ENCODE data around the gene KRT5.
"Not testable (repeated sequence)": the region's sequence is repeated elsewhere in the genome, so short reads cannot be mapped to it uniquely, and the experiment has no call there.

The KRT5 gene

DNA sequence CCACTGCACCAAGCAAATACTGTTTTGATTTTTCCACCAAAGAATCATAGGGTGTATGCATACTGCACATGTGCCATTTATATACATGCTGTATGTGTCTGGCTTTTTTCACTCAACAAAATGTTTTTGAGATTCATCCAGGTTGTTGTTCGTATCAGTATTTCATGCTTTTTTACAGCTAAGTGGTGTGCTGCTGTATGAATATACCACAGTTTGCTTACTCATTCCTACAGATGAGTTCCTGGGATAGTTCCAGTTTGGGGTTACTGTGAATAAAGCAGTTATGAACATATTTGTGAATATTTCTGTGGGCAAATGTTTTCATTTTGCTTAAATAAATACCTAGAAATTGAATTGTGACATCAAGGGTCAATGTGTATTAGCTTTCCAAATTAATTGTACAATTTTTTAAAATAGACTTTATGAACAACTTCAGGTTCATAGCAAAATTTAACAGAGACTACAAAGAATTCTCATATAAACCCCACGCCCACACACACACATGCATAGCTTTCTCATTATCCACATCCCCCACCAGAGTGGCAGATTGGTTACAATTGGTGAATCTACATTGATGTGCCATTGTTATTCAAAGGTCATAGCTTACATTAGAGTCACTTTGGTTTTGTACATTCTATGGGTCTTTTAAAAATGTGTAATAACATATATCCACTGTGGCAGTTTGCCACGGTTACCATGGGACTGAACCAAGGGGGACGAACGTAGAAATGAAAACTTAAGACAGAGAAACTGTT is 20.2 kb downstream of the KRT5 start:
- H3K27me3 ChIP-seq (ENCODE audit: control insufficient read depth, insufficient read depth, low read length) = no peaks in the 10 kb centered on the region

DNA sequence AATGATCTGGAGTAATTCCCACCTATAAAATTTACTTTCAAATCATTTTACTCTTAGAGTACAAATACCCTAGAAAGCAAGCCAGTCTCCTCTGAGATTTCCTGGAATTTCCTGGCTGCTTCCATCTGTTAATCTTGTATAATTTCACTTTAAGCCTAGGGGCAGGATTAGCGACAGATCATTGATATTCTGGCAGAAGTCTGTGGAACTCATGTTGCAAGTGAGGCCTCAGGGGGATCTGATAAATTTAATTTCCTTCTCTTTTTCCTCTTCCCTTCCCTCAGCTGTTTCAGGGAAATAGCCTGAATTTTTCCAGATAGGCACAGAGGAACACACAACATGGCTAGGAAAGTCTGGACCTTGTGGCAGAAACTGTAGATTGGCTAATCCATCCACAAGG is 21.2 kb downstream of the KRT5 start:
- Histone ChIP-seq H3K4me3 (ENCODE audit: low read depth, low read length) (no peak overlapping the region), H3K9me3 (ENCODE audit: control insufficient read depth, insufficient read depth, low read length) (no peaks in the 10 kb centered on the region), H3K27me3 (ENCODE audit: control insufficient read depth, insufficient read depth, low read length) (no peaks in the 10 kb centered on the region), H3K36me3 (ENCODE audit: control insufficient read depth, insufficient read depth, low read length) (no peaks in the 10 kb centered on the region), H3K9ac (ENCODE audit: low read depth, low read length) (no peak overlapping the region), H3K4me1 (ENCODE audit: control insufficient read depth, insufficient read depth, low read length) (peaks cover 17% of the 10 kb centered on the region)

More for the DNA sequence above, 20.2 kb downstream of the KRT5 start:
- Histone ChIP-seq H3K4me3 (ENCODE audit: low read depth, low read length) (no peak overlapping the region), H3K36me3 (ENCODE audit: control insufficient read depth, insufficient read depth, low read length) (no peaks in the 10 kb centered on the region), H3K4me1 (ENCODE audit: control insufficient read depth, insufficient read depth, low read length) (peaks cover 12% of the 10 kb centered on the region), H3K9me3 (ENCODE audit: control insufficient read depth, insufficient read depth, low read length) (no peaks in the 10 kb centered on the region), H3K9ac (ENCODE audit: low read depth, low read length) (no peak overlapping the region)

DNA sequence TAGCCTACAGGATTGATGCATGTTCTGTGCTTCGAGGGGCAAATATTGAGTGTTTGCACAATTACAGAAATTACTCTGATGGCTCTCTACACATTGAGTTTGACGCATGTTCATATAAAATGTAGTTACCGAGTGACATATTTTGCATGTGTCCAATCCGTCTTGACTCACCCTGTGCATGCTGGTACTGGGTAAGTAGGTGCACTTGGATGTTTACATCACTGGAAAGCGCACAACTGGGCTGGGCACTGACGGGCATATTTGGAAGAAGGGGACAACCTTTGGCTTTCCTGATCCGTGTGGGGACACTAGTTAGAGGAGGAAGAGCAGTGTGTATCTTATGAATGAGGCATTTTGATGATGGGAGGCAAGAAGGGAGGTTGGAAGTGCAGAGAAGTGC is 22.2 kb downstream of the KRT5 start:
- H3K4me3 ChIP-seq (ENCODE audit: low read depth, low read length) = no peak overlapping the region
- no peaks in the 10 kb centered on the region for H3K9me3 ChIP-seq (ENCODE audit: control insufficient read depth, insufficient read depth, low read length)
- H3K36me3 ChIP-seq (ENCODE audit: control insufficient read depth, insufficient read depth, low read length) = no peaks in the 10 kb centered on the region
- H3K4me1 ChIP-seq (ENCODE audit: control insufficient read depth, insufficient read depth, low read length) = peaks cover 17% of the 10 kb centered on the region
- no peak overlapping the region for H3K9ac ChIP-seq (ENCODE audit: low read depth, low read length)
- H3K27me3 ChIP-seq (ENCODE audit: control insufficient read depth, insufficient read depth, low read length) = no peaks in the 10 kb centered on the region

DNA sequence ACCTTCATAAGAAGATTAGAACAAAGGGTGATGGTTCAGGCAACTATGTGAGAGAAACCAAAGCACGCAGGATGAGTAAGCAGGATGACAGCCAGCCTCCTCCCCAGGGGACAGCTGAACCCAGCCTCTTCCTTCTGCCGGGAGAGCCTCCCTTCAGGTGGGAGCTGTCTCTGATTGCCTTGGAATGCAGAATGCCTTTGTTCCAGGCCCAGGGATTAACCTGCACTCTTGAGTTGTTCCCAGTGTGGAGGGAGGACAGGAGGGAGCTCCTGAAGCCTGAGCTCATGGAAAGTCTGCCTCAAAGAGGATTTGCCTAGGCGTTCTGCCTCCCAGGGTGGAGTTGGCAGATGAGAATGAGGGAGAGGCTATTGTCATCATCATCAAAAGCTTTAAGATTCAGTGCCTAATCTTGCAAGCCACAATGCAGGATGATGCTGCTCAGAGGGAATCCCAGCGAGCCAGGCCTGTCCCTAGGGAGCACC is 23.6 kb downstream of the KRT5 start:
- peaks cover 17% of the 10 kb centered on the region for H3K4me1 ChIP-seq (ENCODE audit: control insufficient read depth, insufficient read depth, low read length)
- H3K4me3 ChIP-seq (ENCODE audit: low read depth, low read length) = no peak overlapping the region
- no peaks in the 10 kb centered on the region for H3K9me3 ChIP-seq (ENCODE audit: control insufficient read depth, insufficient read depth, low read length)
- no peaks in the 10 kb centered on the region for H3K36me3 ChIP-seq (ENCODE audit: control insufficient read depth, insufficient read depth, low read length)
- H3K27me3 ChIP-seq (ENCODE audit: control insufficient read depth, insufficient read depth, low read length) = no peaks in the 10 kb centered on the region
- no peak overlapping the region for H3K9ac ChIP-seq (ENCODE audit: low read depth, low read length)

DNA sequence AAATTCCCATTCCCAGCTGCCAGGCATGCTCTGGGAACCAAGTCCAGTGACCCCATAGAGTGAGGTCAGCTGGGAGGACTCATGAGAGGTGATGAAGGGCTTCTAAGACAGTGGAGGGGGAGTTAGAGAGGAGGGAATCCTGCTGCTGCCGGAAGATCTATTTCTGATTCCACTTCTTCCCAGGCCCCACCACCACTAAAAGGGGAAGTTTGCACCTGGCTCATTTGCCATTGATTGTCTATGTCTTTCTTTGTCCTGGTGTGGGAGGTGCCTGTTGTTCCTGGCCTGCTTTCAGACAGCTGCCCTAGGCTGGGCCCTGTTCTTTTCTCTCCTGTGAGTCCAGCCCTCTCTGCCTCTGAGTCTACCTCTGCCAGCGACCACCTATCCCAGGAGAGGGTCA is 24.1 kb downstream of the KRT5 start:
- Histone ChIP-seq H3K27me3 (ENCODE audit: control insufficient read depth, insufficient read depth, low read length) (no peaks in the 10 kb centered on the region), H3K9me3 (ENCODE audit: control insufficient read depth, insufficient read depth, low read length) (no peaks in the 10 kb centered on the region), H3K4me1 (ENCODE audit: control insufficient read depth, insufficient read depth, low read length) (peaks cover 17% of the 10 kb centered on the region), H3K9ac (ENCODE audit: low read depth, low read length) (no peak overlapping the region), H3K36me3 (ENCODE audit: control insufficient read depth, insufficient read depth, low read length) (no peaks in the 10 kb centered on the region), H3K4me3 (ENCODE audit: low read depth, low read length) (no peak overlapping the region)

DNA sequence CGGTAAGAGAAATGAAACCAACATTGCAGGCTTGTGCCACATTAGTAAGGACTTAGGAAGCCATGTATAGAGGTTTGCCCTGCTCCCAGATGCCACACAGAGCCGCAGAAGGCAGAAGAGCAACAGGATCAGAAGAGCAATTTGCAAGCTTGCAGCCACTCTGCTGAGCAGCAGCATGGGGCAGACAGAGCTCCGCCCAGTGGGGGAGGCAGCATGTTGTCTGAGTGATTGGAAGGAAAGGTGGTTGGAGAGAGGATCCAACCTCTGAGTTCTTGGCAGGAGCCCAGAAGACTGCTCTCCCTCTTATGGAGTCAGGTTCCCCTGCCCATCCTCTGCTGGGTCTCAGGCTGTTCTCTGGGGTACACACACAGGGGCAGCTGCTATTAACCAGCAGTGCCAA is 24.8 kb downstream of the KRT5 start:
- H3K4me1 ChIP-seq (ENCODE audit: control insufficient read depth, insufficient read depth, low read length) = peaks cover 17% of the 10 kb centered on the region
- H3K9ac ChIP-seq (ENCODE audit: low read depth, low read length) = no peak overlapping the region
- H3K36me3 ChIP-seq (ENCODE audit: control insufficient read depth, insufficient read depth, low read length) = no peaks in the 10 kb centered on the region
- H3K9me3 ChIP-seq (ENCODE audit: control insufficient read depth, insufficient read depth, low read length) = no peaks in the 10 kb centered on the region
- no peak overlapping the region for H3K4me3 ChIP-seq (ENCODE audit: low read depth, low read length)
- no peaks in the 10 kb centered on the region for H3K27me3 ChIP-seq (ENCODE audit: control insufficient read depth, insufficient read depth, low read length)

DNA sequence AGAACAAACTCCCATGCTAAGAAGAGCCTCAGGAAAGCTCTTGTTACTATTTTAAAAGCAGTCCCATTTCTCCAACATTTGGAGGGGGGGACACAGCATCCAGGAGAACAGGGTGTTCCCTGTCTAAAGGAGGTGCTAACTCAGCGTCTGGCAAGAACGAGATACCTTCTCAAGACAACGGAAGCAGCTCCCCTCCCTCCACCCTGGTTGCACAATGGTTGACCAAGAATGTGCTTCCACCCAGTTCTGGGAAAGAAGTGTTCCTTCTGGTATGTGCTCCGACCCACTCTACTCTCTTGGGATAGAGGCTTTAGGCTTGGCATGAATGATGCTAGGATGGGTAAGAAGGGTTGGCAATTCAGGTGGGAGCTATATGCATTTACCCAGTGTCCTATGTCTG is 25.7 kb downstream of the KRT5 start:
- Histone ChIP-seq H3K4me1 (ENCODE audit: control insufficient read depth, insufficient read depth, low read length) (peaks cover 17% of the 10 kb centered on the region), H3K27me3 (ENCODE audit: control insufficient read depth, insufficient read depth, low read length) (no peaks in the 10 kb centered on the region), H3K4me3 (ENCODE audit: low read depth, low read length) (no peak overlapping the region), H3K9ac (ENCODE audit: low read depth, low read length) (no peak overlapping the region), H3K9me3 (ENCODE audit: control insufficient read depth, insufficient read depth, low read length) (no peaks in the 10 kb centered on the region), H3K36me3 (ENCODE audit: control insufficient read depth, insufficient read depth, low read length) (no peaks in the 10 kb centered on the region)

DNA sequence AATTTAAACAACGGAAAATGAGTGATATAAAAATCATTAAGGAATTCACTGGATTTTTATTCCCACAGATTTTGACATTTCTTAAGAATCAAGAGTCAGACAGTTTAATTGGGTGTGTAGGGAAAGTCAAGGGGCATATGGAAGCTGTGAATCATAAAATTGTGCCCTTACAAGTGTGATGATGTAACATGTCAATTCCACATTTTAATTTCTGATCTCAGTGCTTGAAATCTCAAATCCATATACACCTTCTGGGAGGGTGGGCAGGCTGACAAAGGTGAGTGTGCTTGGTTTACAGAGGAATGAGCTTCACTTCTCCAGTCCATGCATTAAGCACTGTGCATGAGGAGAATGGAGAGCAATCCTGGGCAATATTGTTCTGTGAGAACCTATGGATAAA is 26.1 kb downstream of the KRT5 start:
- Histone ChIP-seq H3K27me3 (ENCODE audit: control insufficient read depth, insufficient read depth, low read length) (no peaks in the 10 kb centered on the region), H3K4me3 (ENCODE audit: low read depth, low read length) (no peak overlapping the region), H3K4me1 (ENCODE audit: control insufficient read depth, insufficient read depth, low read length) (peaks cover 17% of the 10 kb centered on the region), H3K9me3 (ENCODE audit: control insufficient read depth, insufficient read depth, low read length) (no peaks in the 10 kb centered on the region), H3K9ac (ENCODE audit: low read depth, low read length) (no peak overlapping the region), H3K36me3 (ENCODE audit: control insufficient read depth, insufficient read depth, low read length) (no peaks in the 10 kb centered on the region)

DNA sequence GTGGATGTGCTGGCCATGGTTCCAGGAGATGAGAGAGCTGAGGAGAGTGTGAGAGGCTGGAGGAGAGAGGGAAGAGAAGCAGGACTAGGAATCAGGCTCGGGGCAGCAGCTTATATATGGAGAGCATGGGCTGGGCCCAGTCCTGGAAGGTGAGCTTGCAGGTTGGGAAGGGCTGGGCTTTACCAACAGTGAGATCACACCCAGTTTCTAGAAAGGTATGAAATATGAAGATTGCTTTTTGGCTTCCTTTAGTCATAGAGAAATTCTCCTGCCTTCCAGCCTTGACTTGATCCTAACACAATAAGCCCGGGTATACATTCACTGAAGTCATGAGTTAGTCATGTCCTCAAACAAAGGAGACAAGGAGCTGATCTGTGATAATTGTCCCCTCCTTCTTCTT is 27.0 kb downstream of the KRT5 start, which contains the start of gene KRT6A:
KRT6A (minus strand) TSS at position 86 of the 400 bp plus-strand sequence; CDS start at position 17, 69 bp downstream.
- Histone ChIP-seq H3K9me3 (ENCODE audit: control insufficient read depth, insufficient read depth, low read length) (no peaks in the 10 kb centered on the region), H3K4me1 (ENCODE audit: control insufficient read depth, insufficient read depth, low read length) (peaks cover 17% of the 10 kb centered on the region), H3K27me3 (ENCODE audit: control insufficient read depth, insufficient read depth, low read length) (no peaks in the 10 kb centered on the region), H3K9ac (ENCODE audit: low read depth, low read length) (no peak within 1 kb of the TSS), H3K36me3 (ENCODE audit: control insufficient read depth, insufficient read depth, low read length) (no peaks in the 10 kb centered on the region), H3K4me3 (ENCODE audit: low read depth, low read length) (no peak within 1 kb of the TSS)

DNA sequence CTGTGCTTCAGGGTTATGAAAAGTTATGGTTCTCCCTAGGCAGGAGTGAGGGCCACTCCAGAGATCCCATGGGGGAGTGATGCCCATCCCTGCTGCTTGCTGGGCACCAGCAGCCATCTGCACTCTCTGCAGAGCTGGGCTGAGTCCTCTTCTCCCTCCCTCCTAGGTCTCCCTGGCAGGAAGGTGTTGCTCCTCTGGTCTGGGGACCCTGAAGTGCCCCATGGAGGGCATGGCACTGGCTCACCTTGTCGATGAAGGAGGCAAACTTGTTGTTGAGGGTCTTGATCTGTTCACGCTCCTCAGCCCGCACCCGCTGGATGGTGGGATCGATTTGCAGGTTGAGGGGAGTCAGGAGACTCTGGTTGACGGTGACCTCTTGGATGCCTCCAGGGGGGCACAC is 27.8 kb downstream of the KRT5 start:
- not testable (repeated sequence) for H3K9me3 ChIP-seq (ENCODE audit: control insufficient read depth, insufficient read depth, low read length); H3K27me3 ChIP-seq (ENCODE audit: control insufficient read depth, insufficient read depth, low read length); H3K9ac ChIP-seq (ENCODE audit: low read depth, low read length); H3K4me3 ChIP-seq (ENCODE audit: low read depth, low read length); H3K36me3 ChIP-seq (ENCODE audit: control insufficient read depth, insufficient read depth, low read length)
- H3K4me1 ChIP-seq (ENCODE audit: control insufficient read depth, insufficient read depth, low read length) = peaks cover 17% of the 10 kb centered on the region

DNA sequence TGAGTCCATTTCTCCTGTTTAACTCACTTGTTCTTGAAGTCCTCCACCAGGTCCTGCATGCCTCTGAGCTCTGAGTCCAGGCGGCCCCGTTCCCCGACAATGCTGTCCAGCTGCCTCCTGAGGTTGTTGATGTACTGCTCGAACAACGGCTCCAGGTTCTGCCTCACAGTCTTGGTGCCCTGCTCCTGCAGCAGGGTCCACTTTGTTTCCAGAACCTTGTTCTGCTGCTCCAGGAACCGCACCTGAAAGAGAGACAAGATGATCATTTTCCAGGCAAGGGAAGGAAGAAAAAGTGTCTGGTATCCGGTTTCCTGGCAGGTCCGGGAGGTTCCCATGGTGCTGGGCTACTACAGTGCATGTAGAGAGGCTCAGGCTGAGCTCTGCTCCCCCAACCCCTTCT is 28.7 kb downstream of the KRT5 start:
- H3K36me3 ChIP-seq (ENCODE audit: control insufficient read depth, insufficient read depth, low read length); H3K9me3 ChIP-seq (ENCODE audit: control insufficient read depth, insufficient read depth, low read length); H3K27me3 ChIP-seq (ENCODE audit: control insufficient read depth, insufficient read depth, low read length); H3K9ac ChIP-seq (ENCODE audit: low read depth, low read length); H3K4me3 ChIP-seq (ENCODE audit: low read depth, low read length): not testable (repeated sequence)
- peaks cover 17% of the 10 kb centered on the region for H3K4me1 ChIP-seq (ENCODE audit: control insufficient read depth, insufficient read depth, low read length)

DNA sequence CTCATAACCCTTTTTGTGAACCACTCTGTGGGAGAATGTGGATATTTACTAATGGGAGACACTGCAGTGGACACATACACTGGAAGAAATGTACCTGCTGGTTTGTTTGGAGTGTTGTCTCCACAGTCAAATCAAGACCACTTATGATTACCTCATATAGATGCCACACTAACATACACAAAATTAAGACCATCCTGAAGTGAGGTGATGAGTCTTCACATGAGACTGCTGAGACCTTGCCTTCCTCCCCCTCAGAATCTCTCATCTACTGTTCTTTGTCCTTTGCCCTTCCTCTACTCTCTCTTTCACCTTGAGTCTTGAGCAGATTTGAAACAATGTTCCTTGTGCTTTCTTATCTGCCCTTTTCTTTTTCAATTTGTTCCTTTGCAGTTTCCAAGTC is 31.5 kb downstream of the KRT5 start:
- no peaks in the 10 kb centered on the region for H3K27me3 ChIP-seq (ENCODE audit: control insufficient read depth, insufficient read depth, low read length)
- no peaks in the 10 kb centered on the region for H3K36me3 ChIP-seq (ENCODE audit: control insufficient read depth, insufficient read depth, low read length)
- no peaks in the 10 kb centered on the region for H3K4me1 ChIP-seq (ENCODE audit: control insufficient read depth, insufficient read depth, low read length)
- H3K4me3 ChIP-seq (ENCODE audit: low read depth, low read length) = no peak overlapping the region
- H3K9ac ChIP-seq (ENCODE audit: low read depth, low read length) = no peak overlapping the region
- no peaks in the 10 kb centered on the region for H3K9me3 ChIP-seq (ENCODE audit: control insufficient read depth, insufficient read depth, low read length)

Data from iPS-15b (cell line).